HG03159 (cell line): ENCODE results near the gene TLN1.

Experiments used
- ATAC-seq: cut with Tn5 transposase; IDR thresholded peaks from one replicate; pipeline ENCODE4 v1.9.1; 2021; ENCODE audit warnings: mild to moderate bottlenecking, moderate library complexity; ENCODE audit not compliant: unreplicated experiment

Gene TLN1

DNA sequence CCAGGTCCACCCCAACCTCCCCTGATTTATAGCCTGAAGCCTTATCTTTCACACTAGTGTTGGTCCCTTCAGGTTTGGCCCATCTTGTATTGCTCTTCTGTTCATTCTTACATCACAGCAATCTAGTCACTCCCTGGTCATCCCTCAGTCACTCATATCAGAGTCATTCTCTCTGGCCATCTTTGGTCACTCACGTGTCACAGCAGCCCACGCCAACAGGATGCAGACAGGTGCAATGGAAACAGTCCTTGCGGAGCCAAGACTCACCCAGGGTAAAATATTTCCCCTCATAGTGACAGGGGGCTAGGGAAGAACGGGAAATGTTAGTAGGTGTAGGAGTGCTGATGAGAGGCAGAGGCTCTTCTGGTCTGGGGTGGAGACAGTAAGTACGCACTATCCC, 21.5 kb upstream of the TLN1 start:
- no peak for ATAC-seq

GRCh38 chr9:35750256-35750531, 18.2 kb upstream of the TLN1 start:
- no peak for ATAC-seq

GRCh38 chr9:35749515-35750255, 17.7 kb upstream of the TLN1 start:
- ATAC-seq: peak; percentile 30

GRCh38 chr9:35748858-35749514, 17.0 kb upstream of the TLN1 start, which contains the start of the genes GBA2 and RGP1:
Gene GBA2, minus strand, starts transcription at chr9:35749228. Its CDS starts 524 bp downstream, at chr9:35748704.
Gene RGP1, plus strand, starts transcription at chr9:35749287. Its CDS starts 469 bp downstream, at chr9:35749756.
- ATAC-seq: peak; percentile 73

- no peak for ATAC-seq
These were observed 16.4 kb upstream of the TLN1 start for GRCh38 chr9:35748242-35748857.

DNA sequence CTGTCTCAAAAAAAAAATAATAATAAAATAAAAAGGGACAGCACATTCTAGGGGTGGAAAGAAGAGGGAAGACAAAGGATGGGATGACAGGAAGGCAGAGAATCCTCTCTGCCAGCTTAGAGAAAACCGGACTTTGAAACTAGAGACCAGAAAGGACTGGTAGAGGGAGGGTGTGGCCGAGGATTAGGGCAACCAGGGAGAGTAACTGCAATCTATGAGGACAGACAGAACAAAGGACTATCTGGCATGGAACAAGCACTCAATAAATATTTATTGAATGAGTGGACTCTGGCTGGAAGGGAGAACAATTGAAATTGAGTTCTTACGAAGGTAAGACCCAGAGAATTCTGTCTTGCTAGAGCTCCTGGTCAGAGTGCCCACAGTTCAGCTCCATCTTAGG, 14.6 kb upstream of the TLN1 start:
- ATAC-seq: no peak

GRCh38 chr9:35745569-35745968, 13.6 kb upstream of the TLN1 start:
- ATAC-seq: no peak

GRCh38 chr9:35743880-35744518, 12.0 kb upstream of the TLN1 start:
- no peak for ATAC-seq

GRCh38 chr9:35743452-35743851, 11.5 kb upstream of the TLN1 start:
- no peak for ATAC-seq

- ATAC-seq: no peak
These were observed 9.7 kb upstream of the TLN1 start for GRCh38 chr9:35741740-35742139.

- no peak for ATAC-seq
These were observed 8.2 kb upstream of the TLN1 start for GRCh38 chr9:35740243-35740642.

- ATAC-seq: no peak
These were observed 6.9 kb upstream of the TLN1 start for GRCh38 chr9:35738924-35739323.

DNA sequence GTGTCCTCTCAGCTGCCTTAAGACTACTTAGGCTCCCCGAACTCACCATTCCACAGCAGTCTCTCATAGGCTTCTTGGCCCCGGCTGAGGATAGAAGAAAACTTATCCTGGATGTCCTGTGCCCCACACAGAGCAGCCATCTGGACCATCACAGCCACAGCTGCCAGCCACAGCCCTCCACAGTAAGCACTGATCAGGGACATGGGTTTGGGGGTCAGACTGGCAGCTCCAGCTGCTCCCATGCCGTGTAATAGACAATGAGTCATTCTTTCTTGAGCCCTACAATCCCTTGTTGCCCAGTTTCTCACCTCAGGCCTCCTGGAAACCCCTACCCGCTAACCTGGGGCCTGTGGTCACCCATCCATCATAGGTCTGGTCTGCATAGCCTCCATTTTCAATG, 6.2 kb upstream of the TLN1 start:
- ATAC-seq: no peak

DNA sequence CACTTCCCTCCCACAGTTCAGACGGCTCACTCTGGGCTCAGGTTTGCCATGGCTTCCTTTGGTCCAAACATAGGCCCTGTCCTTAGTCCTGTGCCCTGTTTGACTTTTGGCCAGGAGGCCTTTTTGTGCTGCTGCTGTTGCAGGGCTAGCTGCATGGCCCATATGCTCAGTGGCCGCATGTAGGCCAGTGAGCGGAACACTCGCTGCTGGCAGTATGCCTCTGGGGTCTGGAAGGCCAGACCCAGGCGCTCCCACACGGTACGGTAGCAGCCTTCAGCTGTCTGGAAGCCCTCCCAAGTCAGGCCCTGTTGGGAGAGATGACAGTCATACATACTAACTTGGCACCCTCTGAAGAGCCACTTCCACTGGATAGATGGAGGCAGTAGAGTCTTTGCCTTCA, 5.1 kb upstream of the TLN1 start:
- no peak for ATAC-seq

DNA sequence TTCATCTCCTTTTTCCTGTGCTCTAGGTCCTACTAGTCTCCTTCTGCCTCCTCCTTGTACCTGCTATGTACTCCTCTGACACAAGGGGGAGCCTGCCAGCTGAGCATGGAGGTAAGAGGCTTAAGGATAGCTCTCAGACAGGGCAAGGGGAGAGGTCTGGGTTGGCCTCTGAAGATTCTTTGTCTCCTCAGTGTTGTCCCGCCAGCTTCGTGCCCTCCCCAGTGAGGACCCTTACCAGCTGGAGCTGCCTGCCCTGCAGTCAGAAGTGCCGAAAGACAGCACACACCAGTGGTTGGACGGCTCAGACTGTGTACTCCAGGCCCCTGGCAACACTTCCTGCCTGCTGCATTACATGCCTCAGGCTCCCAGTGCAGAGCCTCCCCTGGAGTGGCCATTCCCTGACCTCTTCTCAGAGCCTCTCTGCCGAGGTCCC, 4.2 kb upstream of the TLN1 start:
- no peak for ATAC-seq

- no peak for ATAC-seq
These were observed 2.1 kb upstream of the TLN1 start for GRCh38 chr9:35734096-35734495.

DNA sequence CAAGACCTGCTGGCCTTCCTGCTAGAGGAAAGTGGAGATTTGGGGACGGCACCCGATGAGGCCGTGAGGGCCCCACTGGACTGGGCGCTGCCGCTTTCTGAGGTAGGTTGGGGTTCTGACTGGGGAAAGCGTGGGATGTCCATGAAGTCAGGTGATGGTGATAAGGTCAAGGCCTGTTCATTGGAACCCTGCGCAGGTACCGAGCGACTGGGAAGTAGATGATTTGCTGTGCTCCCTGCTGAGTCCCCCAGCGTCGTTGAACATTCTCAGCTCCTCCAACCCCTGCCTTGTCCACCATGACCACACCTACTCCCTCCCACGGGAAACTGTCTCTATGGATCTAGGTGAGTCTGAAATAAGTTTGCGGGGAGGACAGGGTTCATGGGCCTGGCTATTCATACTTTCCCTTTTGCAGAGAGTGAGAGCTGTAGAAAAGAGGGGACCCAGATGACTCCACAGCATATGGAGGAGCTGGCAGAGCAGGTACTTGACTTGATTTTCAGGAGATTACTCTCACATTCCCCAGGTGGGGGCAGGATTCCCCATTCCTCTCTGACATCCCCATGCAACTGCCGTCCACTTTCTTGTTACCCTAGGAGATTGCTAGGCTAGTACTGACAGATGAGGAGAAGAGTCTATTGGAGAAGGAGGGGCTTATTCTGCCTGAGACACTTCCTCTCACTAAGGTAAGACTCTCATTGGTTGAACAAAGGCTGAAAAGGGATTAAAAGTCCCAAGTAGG, 976 bp upstream of the TLN1 start:
- no peak for ATAC-seq

GRCh38 chr9:35731415-35732184, 395 bp downstream of the TLN1 start:
- ATAC-seq: no peak

GRCh38 chr9:35730486-35730854, 1.5 kb downstream of the TLN1 start:
- ATAC-seq: no peak

DNA sequence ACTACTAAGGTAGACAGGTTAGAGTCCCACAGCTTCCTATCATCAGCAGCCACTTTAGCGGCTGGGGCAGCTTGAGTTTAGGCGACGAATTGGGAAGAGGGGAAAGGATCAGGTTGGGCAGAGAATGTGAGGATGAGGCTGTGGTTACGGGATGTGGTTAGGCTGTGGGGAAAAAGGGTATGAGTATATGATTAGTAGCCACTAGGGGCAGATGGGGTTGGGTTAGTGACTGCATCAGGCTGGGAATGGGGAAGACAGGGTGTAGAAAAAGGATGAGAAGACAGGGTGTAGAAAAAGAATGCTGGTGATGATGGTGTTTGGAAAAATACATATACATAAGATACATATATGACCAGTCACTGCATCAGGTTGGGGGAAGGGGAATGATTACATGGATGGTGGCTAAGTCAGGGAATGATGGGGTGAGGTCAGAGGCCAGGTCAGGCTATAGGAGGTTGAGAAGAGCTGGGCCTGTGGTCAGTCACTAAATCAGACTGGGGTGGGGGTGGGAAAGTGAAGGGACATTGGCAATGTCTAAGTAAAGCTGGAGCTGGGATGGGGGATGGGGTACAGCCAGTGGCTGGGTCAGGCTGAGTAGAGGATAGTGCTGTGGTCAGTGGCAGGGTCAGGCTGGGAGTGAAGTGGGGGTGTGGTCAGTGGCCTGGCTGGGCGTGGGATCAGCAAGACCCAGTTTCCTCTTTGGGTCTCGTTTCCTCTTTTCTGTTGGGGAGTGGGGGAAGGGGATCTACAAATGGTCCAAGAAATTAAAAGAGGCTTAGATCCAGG, 2.1 kb downstream of the TLN1 start:
- no peak for ATAC-seq
